Measurements from ENCODE around the gene TFF3. TPM values are rescaled to one million over a fixed set of nuclear protein-coding genes. Genes with fewer than 3 reads are reported as not detected.

The TFF3 gene
- total and polyA plus RNA-seq, 7 donors, result 0.92 to 3.3 (median 2.1) TPM

GRCh38 chr21:42281181-42281680 is 34.0 kb downstream of the TFF3 start:
- TF ChIP-seq CTCF (IDR thresholded peaks at IDR 0.05), result no peak
- H3K4me1 ChIP-seq, result no peaks in the 10 kb centered on the region
- H3K27ac ChIP-seq, result no peak overlapping the region
- peak in 1 of 2 donors; percentile 35 for DNase-seq
- no peak overlapping the region for H3K4me3 ChIP-seq
- ATAC-seq, result no peak
- H3K36me3 ChIP-seq (ENCODE audit: insufficient read depth in 1 of 2, low read depth in 1 of 2), result peaks cover 0 to 52% of the 10 kb centered on the region in 2 donors
- H3K27me3 ChIP-seq (ENCODE audit: insufficient read depth in 3 of 3, low read length in 2 of 3), result no peaks in the 10 kb centered on the region
- H3K9me3 ChIP-seq, result no peaks in the 10 kb centered on the region
- 82 to 91% (median 87%) methylated on average over 12 of the region's 12 CpGs for WGBS, 3 donors
- intact Hi-C loops (cut with DNase I), result no loop called here

- no peak overlapping the region for H3K4me3 ChIP-seq
- H3K4me1 ChIP-seq, result no peaks in the 10 kb centered on the region
- H3K36me3 ChIP-seq (ENCODE audit: insufficient read depth in 1 of 2, low read depth in 1 of 2), result peaks cover 0 to 46% of the 10 kb centered on the region in 2 donors
- DNase-seq (peak in 1 of 2 donors; percentile 28), ATAC-seq (no peak)
- no peaks in the 10 kb centered on the region for H3K9me3 ChIP-seq
- intact Hi-C loops (cut with DNase I), result no loop called here
- TF ChIP-seq CTCF (IDR thresholded peaks at IDR 0.05), result no peak
- no peaks in the 10 kb centered on the region for H3K27me3 ChIP-seq (ENCODE audit: insufficient read depth in 3 of 3, low read length in 2 of 3)
- H3K27ac ChIP-seq, result no peak overlapping the region
- 80 to 86% (median 85%) methylated on average over 22 of the region's 22 CpGs for WGBS, 3 donors
Measured at GRCh38 chr21:42280356-42281180, 34.6 kb downstream of the TFF3 start.

GRCh38 chr21:42279888-42280287 is 35.3 kb downstream of the TFF3 start:
- Histone ChIP-seq H3K27ac (no peak overlapping the region), H3K36me3 (ENCODE audit: insufficient read depth in 1 of 2, low read depth in 1 of 2) (peaks cover 0 to 51% of the 10 kb centered on the region in 2 donors), H3K9me3 (no peaks in the 10 kb centered on the region), H3K4me3 (no peak overlapping the region), H3K27me3 (ENCODE audit: insufficient read depth in 3 of 3, low read length in 2 of 3) (no peaks in the 10 kb centered on the region), H3K4me1 (no peaks in the 10 kb centered on the region)
- ATAC-seq (no peak), DNase-seq (peak in 1 of 2 donors; percentile 41)
- WGBS, 3 donors, result 79 to 83% (median 79%) methylated on average over 11 of the region's 11 CpGs
- no peak for TF ChIP-seq CTCF (IDR thresholded peaks at IDR 0.05)
- intact Hi-C loops (cut with DNase I), result no loop called here

GRCh38 chr21:42279341-42279871 is 35.8 kb downstream of the TFF3 start:
- intact Hi-C loops (cut with DNase I), result no loop called here
- 84 to 90% (median 85%) methylated on average over 20 of the region's 20 CpGs for WGBS, 3 donors
- H3K4me3 ChIP-seq, result no peak overlapping the region
- H3K27ac ChIP-seq, result no peak overlapping the region
- no peaks in the 10 kb centered on the region for H3K4me1 ChIP-seq
- peaks cover 0 to 48% of the 10 kb centered on the region in 2 donors for H3K36me3 ChIP-seq (ENCODE audit: insufficient read depth in 1 of 2, low read depth in 1 of 2)
- no peaks in the 10 kb centered on the region for H3K9me3 ChIP-seq
- no peaks in the 10 kb centered on the region for H3K27me3 ChIP-seq (ENCODE audit: insufficient read depth in 3 of 3, low read length in 2 of 3)
- DNase-seq (no peak), ATAC-seq (no peak)
- TF ChIP-seq CTCF (IDR thresholded peaks at IDR 0.05), result no peak
